GM19438 (cell line): ENCODE measurements around the gene LEMD2.
"Not testable (repeated sequence)": the region's sequence is repeated elsewhere in the genome, so short reads cannot be mapped to it uniquely, and the experiment has no call there.

Experiments
- ATAC-seq: cut with Tn5 transposase; IDR thresholded peaks from one replicate; pipeline ENCODE4 v1.9.1; 2021; ENCODE audit warnings: low read depth; ENCODE audit not compliant: unreplicated experiment

Gene LEMD2

GRCh38 chr6:33788694-33789549 lies at the start of gene LEMD2:
LEMD2 (minus strand) TSS chr6:33789130; CDS start chr6:33789116, 14 bp downstream.
- peak; percentile 81 for ATAC-seq

DNA sequence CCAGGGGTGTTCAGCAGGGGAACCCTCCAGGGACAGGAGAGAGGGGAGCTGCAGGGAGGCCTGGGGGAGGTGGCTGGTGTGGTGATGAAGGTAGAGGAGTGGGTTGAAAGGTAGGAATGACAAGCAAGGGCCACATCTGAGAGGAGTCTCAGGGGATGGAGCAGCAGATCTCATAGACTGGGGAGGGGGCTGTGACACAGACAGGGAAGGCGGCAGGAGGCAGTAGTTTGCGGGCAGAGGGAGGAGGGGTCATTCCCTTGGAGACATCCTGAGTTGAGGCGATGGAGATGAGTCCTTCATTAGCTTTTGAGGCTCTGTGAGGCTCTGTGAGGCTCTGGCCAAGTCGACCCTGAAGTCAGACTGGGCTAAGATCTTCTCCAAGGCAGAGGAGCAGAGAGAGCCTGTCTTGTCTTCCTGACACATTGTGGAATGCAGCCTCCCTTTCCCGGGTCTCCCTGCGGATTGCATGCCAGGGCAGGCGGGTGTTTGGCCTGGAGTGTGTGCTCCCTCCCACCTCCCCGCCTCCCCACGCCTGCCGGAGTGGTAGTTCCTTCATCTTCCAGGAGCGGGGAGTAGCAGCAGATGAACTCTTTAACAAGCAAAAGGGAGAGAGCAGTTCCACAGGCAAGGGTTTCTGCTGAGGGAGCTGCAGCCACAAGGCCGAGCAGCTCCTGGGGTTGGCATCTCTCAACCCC lies 49.2 kb upstream of the LEMD2 start:
- ATAC-seq: no peak

DNA sequence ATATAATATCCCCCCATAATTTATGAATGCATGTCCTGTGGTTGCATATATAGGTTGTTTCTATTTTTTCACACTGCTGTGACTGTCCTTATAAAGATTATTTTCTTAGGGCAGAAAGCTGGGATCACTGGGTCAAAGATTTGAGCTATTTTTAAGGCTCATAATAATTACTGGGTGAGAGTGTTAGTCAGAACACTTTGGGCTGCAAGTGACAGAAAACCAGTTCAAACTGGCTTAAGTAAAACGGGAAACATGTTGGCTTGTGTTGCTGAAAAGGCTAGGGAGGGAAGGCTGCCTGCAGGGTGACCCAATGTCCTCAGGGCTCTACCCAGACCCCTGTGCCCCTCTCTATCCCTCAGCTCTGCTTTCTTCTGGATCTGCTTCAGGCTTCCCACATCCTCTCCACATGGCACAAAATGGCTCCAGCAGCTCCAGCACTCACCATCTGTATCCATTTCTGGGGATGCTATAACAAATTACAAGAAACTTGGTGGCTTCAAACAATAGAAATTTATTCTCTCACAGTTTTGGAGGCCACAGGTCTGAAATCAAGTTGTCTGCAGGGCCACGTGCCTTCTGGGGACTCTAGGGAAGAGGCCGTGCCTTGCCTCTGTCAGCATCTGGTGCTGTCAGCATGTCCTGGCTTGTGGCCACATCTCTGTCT lies 48.0 kb upstream of the LEMD2 start:
- no peak for ATAC-seq

GRCh38 chr6:33834401-33835392 lies 45.8 kb upstream of the LEMD2 start:
- ATAC-seq: no peak

- no peak for ATAC-seq
These were observed 44.7 kb upstream of the LEMD2 start for GRCh38 chr6:33833599-33833998.

- not testable (repeated sequence) for ATAC-seq
These were observed 43.9 kb upstream of the LEMD2 start for GRCh38 chr6:33832831-33833230.

GRCh38 chr6:33831725-33832124 lies 42.8 kb upstream of the LEMD2 start:
- not testable (repeated sequence) for ATAC-seq

- no peak for ATAC-seq
These were observed 41.8 kb upstream of the LEMD2 start for GRCh38 chr6:33830635-33831240.

DNA sequence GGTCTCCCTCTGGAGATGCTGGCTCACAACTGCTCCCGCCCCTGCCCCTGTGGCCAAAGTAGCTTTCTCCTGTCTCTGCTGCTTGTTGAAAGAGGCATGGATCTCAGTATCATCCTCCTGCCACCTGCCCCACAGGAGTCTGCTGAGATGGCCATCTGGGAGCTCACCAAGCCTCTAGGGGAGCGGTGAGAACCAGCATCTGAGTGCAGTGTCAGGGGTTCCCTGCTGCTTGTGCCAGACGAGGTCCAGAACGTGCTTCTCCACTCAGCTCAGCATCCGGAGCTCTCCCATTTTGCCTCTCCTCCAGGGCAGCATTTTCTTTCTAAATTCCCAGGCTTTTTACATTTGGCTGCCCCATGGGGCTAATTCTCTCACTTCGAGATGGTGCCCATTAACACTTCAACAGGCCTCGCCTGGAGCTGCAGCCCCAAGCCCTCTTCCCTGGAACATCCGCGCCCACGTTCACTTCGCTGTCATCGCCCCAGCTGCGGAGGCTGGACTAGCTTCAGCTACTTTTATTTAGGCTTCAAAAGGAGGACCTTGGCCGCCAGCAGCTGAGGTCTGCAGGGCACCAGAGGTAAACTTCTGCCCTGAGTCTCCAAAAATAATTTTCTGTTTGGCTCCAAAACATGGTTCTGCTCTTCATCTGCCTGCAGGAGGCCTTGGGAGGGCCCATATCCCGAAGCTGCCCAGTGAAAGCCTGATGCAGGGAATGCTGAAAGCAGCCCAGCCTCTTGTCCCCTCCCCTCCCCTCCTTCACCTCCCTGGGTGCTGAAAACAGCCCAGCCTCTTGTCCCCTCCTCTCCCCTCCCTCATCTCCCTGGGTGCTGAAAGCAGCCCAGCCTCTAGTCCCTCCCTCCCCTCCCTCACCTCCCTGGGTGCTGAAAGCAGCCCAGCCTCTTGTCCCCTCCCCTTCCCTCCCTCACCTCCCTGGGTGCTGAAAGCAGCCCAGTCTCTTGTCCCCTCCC lies 40.1 kb upstream of the LEMD2 start:
- no peak for ATAC-seq

GRCh38 chr6:33828452-33828763 lies 39.5 kb upstream of the LEMD2 start:
- ATAC-seq: no peak

DNA sequence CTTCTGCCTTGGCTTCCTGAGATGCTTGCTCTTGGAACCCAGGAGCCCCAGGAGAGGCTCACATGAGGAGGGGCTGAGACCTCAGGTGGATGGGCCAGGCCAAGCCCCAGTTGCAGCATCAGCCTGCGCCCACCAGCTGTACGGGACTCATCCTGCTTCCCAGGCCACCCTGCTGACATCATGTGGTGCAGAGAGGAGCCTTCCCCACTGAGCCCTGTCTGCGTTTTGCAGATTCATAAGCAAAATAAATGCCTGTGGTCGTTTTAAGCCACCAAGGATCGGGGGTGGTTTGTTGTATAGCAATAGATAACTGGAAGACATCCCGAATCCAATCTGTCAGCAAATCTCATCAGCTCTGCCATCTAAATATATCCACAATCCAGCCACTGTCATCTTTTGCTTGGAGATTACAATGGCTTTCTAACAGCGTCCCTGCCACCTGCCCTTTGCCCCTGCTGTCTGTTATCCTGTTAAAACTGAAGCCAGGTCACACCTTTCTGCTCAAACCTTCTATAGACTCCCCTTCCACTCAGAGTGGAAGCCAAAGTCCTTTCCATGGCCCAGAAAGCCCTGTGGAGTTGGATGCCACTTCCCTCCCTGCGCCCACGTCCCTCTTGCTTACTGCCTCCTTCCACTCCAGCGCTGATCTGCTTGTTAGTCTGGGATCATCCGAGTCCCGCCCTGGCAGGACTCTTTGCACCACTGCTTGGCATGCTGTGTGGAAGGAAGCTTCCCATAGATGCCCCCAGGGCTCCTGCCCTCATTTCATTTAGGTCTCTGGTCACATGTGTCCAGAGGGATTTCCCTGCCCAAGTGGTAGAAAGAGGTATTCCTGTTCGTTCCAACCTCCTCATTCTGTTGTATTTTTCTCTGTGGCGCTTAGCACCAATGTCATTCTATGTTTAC lies 38.9 kb upstream of the LEMD2 start:
- ATAC-seq: no peak

GRCh38 chr6:33826537-33826936 lies 37.6 kb upstream of the LEMD2 start:
- ATAC-seq: no peak

DNA sequence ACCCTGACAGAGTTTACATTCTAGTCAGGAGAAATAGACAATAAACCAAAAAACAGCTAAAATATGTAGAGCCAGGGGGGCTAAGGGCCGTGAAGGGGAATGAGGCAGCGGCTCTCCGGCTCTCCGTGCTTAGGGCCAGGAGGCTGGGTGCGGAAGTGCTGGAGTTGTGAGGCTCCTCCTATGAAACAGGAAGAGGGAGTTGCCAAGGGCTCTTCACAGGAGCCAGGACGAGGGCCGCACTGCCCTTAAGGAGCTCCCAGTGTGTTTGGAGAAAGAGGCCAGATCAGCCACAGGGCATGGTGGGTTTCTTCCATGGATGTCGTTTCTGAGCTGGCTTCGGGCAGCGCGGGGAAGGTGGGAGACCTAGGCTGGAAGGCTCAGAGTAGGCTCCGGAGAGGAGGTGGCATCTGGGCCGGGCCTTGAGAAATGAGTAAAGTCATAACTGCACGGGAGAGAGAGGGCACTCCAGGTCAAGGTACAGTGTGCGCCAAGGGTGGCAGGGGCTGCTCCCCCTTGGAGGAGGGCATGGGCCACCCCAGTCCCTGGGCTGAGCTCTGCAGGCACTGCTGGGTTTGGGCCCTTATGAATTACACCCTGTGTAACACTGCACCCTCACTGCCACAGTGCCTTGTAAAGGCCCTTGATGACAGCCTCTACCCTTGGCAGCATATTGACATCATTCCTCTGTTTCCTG lies 35.7 kb upstream of the LEMD2 start:
- no peak for ATAC-seq

DNA sequence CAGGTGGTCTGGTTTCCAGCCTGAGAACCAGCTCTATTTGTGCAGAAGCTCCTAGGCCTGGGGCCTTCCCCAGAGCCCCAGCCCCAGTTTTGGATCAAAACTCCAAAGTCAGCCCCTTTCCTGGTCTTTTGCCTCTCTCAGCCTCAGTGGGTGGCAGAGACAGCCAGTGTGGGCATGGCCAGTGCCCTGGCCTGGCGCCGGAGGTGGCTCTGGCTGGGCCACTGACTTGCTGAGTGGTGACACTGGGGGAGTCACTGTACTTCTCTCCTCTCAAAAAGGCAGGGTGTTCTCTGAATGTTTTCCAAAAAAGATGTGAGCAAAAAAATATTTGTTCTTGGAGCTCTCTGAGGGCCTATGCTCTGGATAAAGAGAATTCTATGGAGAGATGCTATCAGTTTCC lies 34.9 kb upstream of the LEMD2 start:
- no peak for ATAC-seq

- ATAC-seq: no peak
These were observed 33.9 kb upstream of the LEMD2 start for GRCh38 chr6:33822575-33823395.

- ATAC-seq: no peak
These were observed 32.0 kb upstream of the LEMD2 start for GRCh38 chr6:33820784-33821520.
